Measurements from ENCODE around the gene SERPINA5.

Gene SERPINA5

GRCh38 chr14:94570440-94570839 is 10.8 kb upstream of the SERPINA5 start:
- TF ChIP-seq MYC (IDR thresholded peaks at IDR 0.05; ENCODE audit: low read depth, low read length) = no peak
- no peak for TF ChIP-seq MAX (IDR thresholded peaks at IDR 0.05; ENCODE audit: low read depth, low read length)
- H3K4me3 ChIP-seq (ENCODE audit: low read depth, low read length) = no peak overlapping the region
- no peak for DNase-seq (ENCODE audit: low read depth)

GRCh38 chr14:94571395-94571794 is 9.8 kb upstream of the SERPINA5 start:
- DNase-seq (ENCODE audit: low read depth) = no peak
- H3K4me3 ChIP-seq (ENCODE audit: low read depth, low read length) = no peak overlapping the region
- TF ChIP-seq MAX (IDR thresholded peaks at IDR 0.05; ENCODE audit: low read depth, low read length) (no peak), MYC (IDR thresholded peaks at IDR 0.05; ENCODE audit: low read depth, low read length) (no peak), POLR2A (IDR thresholded peaks at IDR 0.05; ENCODE audit: extremely low read depth, insufficient read length) (no peak), CTCF (IDR thresholded peaks at IDR 0.05; ENCODE audit: low read depth, low read length) (no peak)

GRCh38 chr14:94571950-94572349 is 9.3 kb upstream of the SERPINA5 start:
- no peak for DNase-seq (ENCODE audit: low read depth)
- no peak overlapping the region for H3K4me3 ChIP-seq (ENCODE audit: low read depth, low read length)
- TF ChIP-seq CTCF (IDR thresholded peaks at IDR 0.05; ENCODE audit: low read depth, low read length) (no peak), MAX (IDR thresholded peaks at IDR 0.05; ENCODE audit: low read depth, low read length) (no peak), MYC (IDR thresholded peaks at IDR 0.05; ENCODE audit: low read depth, low read length) (no peak)

- H3K4me3 ChIP-seq (ENCODE audit: low read depth, low read length) = no peak overlapping the region
- DNase-seq (ENCODE audit: low read depth) = no peak
- no peak for TF ChIP-seq CTCF (IDR thresholded peaks at IDR 0.05; ENCODE audit: low read depth, low read length)
- no peak for TF ChIP-seq MYC (IDR thresholded peaks at IDR 0.05; ENCODE audit: low read depth, low read length)
- TF ChIP-seq POLR2A (IDR thresholded peaks at IDR 0.05; ENCODE audit: extremely low read depth, insufficient read length) = no peak
- TF ChIP-seq MAX (IDR thresholded peaks at IDR 0.05; ENCODE audit: low read depth, low read length) = no peak
These were observed 8.5 kb upstream of the SERPINA5 start for GRCh38 chr14:94572637-94573303.

- DNase-seq (ENCODE audit: low read depth) = no peak
- H3K4me3 ChIP-seq (ENCODE audit: low read depth, low read length) = no peak overlapping the region
- no peak for TF ChIP-seq CTCF (IDR thresholded peaks at IDR 0.05; ENCODE audit: low read depth, low read length)
- TF ChIP-seq MYC (IDR thresholded peaks at IDR 0.05; ENCODE audit: low read depth, low read length) = no peak
- TF ChIP-seq POLR2A (IDR thresholded peaks at IDR 0.05; ENCODE audit: extremely low read depth, insufficient read length) = no peak
- TF ChIP-seq MAX (IDR thresholded peaks at IDR 0.05; ENCODE audit: low read depth, low read length) = no peak
These were observed 7.5 kb upstream of the SERPINA5 start for GRCh38 chr14:94573475-94574277.

GRCh38 chr14:94574336-94574735 is 6.9 kb upstream of the SERPINA5 start:
- no peak overlapping the region for H3K4me3 ChIP-seq (ENCODE audit: low read depth, low read length)
- no peak for DNase-seq (ENCODE audit: low read depth)
- TF ChIP-seq CTCF (IDR thresholded peaks at IDR 0.05; ENCODE audit: low read depth, low read length) (no peak), MAX (IDR thresholded peaks at IDR 0.05; ENCODE audit: low read depth, low read length) (no peak), POLR2A (IDR thresholded peaks at IDR 0.05; ENCODE audit: extremely low read depth, insufficient read length) (no peak), MYC (IDR thresholded peaks at IDR 0.05; ENCODE audit: low read depth, low read length) (no peak)

Measured in NB4 (cell line).